H9 (cell line): ENCODE data around the gene PCBP4. TPM values are rescaled to one million over a fixed set of nuclear protein-coding genes. Genes with fewer than 3 reads are reported as not detected.

Experiments
- DNase-seq: peaks from one replicate; pipeline ENCODE4 v3.0.0-alpha.2; 2017
- H2AFZ ChIP-seq: one replicate; pipeline ENCODE4 v1.6.1; 2013; ENCODE audit warnings: mild to moderate bottlenecking, low read length, control low read depth, moderate library complexity
- H2AK5ac ChIP-seq: 2 replicates; pipeline ENCODE4 v1.6.1; 2013; ENCODE audit warnings: low read length, control low read depth, mixed read lengths; ENCODE audit not compliant: insufficient read length
- H2BK120ac ChIP-seq: one replicate; pipeline ENCODE4 v1.6.1; 2013; ENCODE audit warnings: low read depth, mild to moderate bottlenecking, low read length, control low read depth, inconsistent platforms; ENCODE audit not compliant: poor library complexity, severe bottlenecking
- H2BK12ac ChIP-seq: 2 replicates; pipeline ENCODE4 v1.6.1; 2013; ENCODE audit warnings: low read length, control low read depth, mixed read lengths, low read depth; ENCODE audit not compliant: insufficient read length
- H2BK15ac ChIP-seq: 2 replicates; pipeline ENCODE4 v1.6.1; 2013; ENCODE audit warnings: low read depth, low read length, control low read depth
- H2BK20ac ChIP-seq: one replicate; pipeline ENCODE4 v1.6.1; 2013; ENCODE audit warnings: low read depth, mild to moderate bottlenecking, low read length, control low read depth, inconsistent platforms; ENCODE audit not compliant: poor library complexity, severe bottlenecking
- H2BK5ac ChIP-seq: 2 replicates; pipeline ENCODE4 v1.6.1; 2013; ENCODE audit warnings: low read length, control low read depth, mixed read lengths; ENCODE audit not compliant: insufficient read length
- H3K14ac ChIP-seq: 2 replicates; pipeline ENCODE4 v1.6.1; 2013; ENCODE audit warnings: low read length, control low read depth; ENCODE audit not compliant: insufficient read depth
- H3K18ac ChIP-seq: 2 replicates; pipeline ENCODE4 v1.6.1; 2013; ENCODE audit warnings: low read depth, mild to moderate bottlenecking, mixed read lengths, low read length, control low read depth; ENCODE audit not compliant: insufficient read length
- H3K23ac ChIP-seq: 2 replicates; pipeline ENCODE4 v1.6.1; 2013; ENCODE audit warnings: low read length, control low read depth, mixed read lengths, low read depth; ENCODE audit not compliant: insufficient read length
- H3K23me2 ChIP-seq: 2 replicates; pipeline ENCODE4 v1.6.1; 2013; ENCODE audit warnings: low read depth, mild to moderate bottlenecking, mixed read lengths, low read length, control low read depth; ENCODE audit not compliant: insufficient read length, poor library complexity, severe bottlenecking
- H3K27ac ChIP-seq: 2 replicates; pipeline ENCODE4 v1.5.1; 2013; ENCODE audit warnings: low read length, control low read depth, mixed read lengths, low read depth; ENCODE audit not compliant: insufficient read length
- H3K27me3 ChIP-seq: 2 replicates; pipeline ENCODE4 v1.6.1; 2013; ENCODE audit warnings: low read length, control low read depth, inconsistent platforms; ENCODE audit not compliant: insufficient read depth
- H3K4ac ChIP-seq: 2 replicates; pipeline ENCODE4 v1.6.1; 2013; ENCODE audit warnings: low read depth, mild to moderate bottlenecking, control low read depth, inconsistent platforms, low read length, moderate library complexity
- H3K4me1 ChIP-seq: 2 replicates; pipeline ENCODE4 v1.6.1; 2013; ENCODE audit warnings: low read length, control low read depth, inconsistent platforms; ENCODE audit not compliant: insufficient read depth
- H3K4me2 ChIP-seq: 2 replicates; pipeline ENCODE4 v1.6.1; 2013; ENCODE audit warnings: low read length, control low read depth, mixed read lengths; ENCODE audit not compliant: insufficient read length, insufficient read depth
- H3K56ac ChIP-seq: 2 replicates; pipeline ENCODE4 v1.6.1; 2013; ENCODE audit warnings: low read depth, mild to moderate bottlenecking, mixed read lengths, low read length, control low read depth; ENCODE audit not compliant: insufficient read length
- H3K79me1 ChIP-seq: 2 replicates; pipeline ENCODE4 v1.6.1; 2013; ENCODE audit warnings: low read depth, mild to moderate bottlenecking, moderate library complexity, low read length, control low read depth, inconsistent platforms; ENCODE audit not compliant: insufficient read depth, poor library complexity, severe bottlenecking
- H3K79me2 ChIP-seq: 2 replicates; pipeline ENCODE4 v1.6.1; 2013; ENCODE audit warnings: low read length, control low read depth, inconsistent platforms; ENCODE audit not compliant: insufficient read depth
- H3K9ac ChIP-seq: 2 replicates; pipeline ENCODE4 v1.6.1; 2013; ENCODE audit warnings: low read length, control low read depth, mixed read lengths; ENCODE audit not compliant: insufficient read length; ENCODE audit errors: extremely low read depth
- H3K9me3 ChIP-seq: one replicate; pipeline ENCODE4 v1.6.1; 2013; ENCODE audit warnings: low read depth, low read length, inconsistent platforms; ENCODE audit not compliant: control insufficient read depth
- H3T11ph ChIP-seq: one replicate; pipeline ENCODE4 v1.6.1; 2013; ENCODE audit warnings: mild to moderate bottlenecking, low read length, control low read depth, inconsistent platforms
- H4K20me1 ChIP-seq: one replicate; pipeline ENCODE4 v1.6.1; 2013; ENCODE audit not compliant: control insufficient read depth, insufficient read length, insufficient read depth
- H4K5ac ChIP-seq: 2 replicates; pipeline ENCODE4 v1.6.1; 2013; ENCODE audit warnings: low read depth, mild to moderate bottlenecking, mixed read lengths, low read length, control low read depth; ENCODE audit not compliant: insufficient read length
- H4K8ac ChIP-seq: replicated peaks from 2 replicates; pipeline ENCODE4 v1.6.1; 2013; ENCODE audit warnings: low read length, control low read depth, mixed read lengths, low read depth; ENCODE audit not compliant: insufficient read length
- H4K91ac ChIP-seq: 2 replicates; pipeline ENCODE4 v1.6.1; 2013; ENCODE audit warnings: low read depth, mild to moderate bottlenecking, moderate library complexity, mixed read lengths, low read length, control low read depth; ENCODE audit not compliant: insufficient read length
- H3K27ac Mint-ChIP-seq, 3 experiments: 2 replicates in 2 of 3; 3 replicates in 1 of 3; pipeline ENCODE4 v1.8.0; 2020 to 2021; ENCODE audit warnings: mixed read lengths in 3 of 3, mild to moderate bottlenecking in 1 of 3, moderate library complexity in 1 of 3
- H3K27me3 Mint-ChIP-seq: 2 replicates; pipeline ENCODE4 v1.8.0; 2021; ENCODE audit warnings: low read depth, mild to moderate bottlenecking, moderate library complexity, mixed read lengths
- H3K36me3 Mint-ChIP-seq, 3 experiments: 2 replicates in 2 of 3; 3 replicates in 1 of 3; pipeline ENCODE4 v1.8.0; 2020 to 2021; ENCODE audit warnings: low read depth in 3 of 3, mixed read lengths in 3 of 3; ENCODE audit not compliant: insufficient read depth in 1 of 3
- H3K4me1 Mint-ChIP-seq, 2 experiments: 2 replicates each; pipeline ENCODE4 v1.8.0; 2020; ENCODE audit warnings: mixed read lengths in 2 of 2
- H3K4me3 Mint-ChIP-seq, 2 experiments: 2 replicates in 1 of 2; 3 replicates in 1 of 2; pipeline ENCODE4 v1.8.0; 2020 to 2021; ENCODE audit warnings: mild to moderate bottlenecking in 2 of 2, mixed read lengths in 2 of 2, moderate library complexity in 1 of 2
- H3K9me3 Mint-ChIP-seq, 2 experiments: 2 replicates in 1 of 2; 3 replicates in 1 of 2; pipeline ENCODE4 v1.8.0; 2020; ENCODE audit warnings: mild to moderate bottlenecking in 2 of 2, mixed read lengths in 2 of 2, moderate library complexity in 1 of 2
- CTCF ChIP-seq: fragments of 200-600 bp; sonication (generic); conservative IDR thresholded peaks from 3 replicates; pipeline ENCODE4 v1.8.0; 2021; ENCODE audit warnings: antibody characterized with exemption, mild to moderate bottlenecking
- WGBS: extraction: QIAGEN DNeasy Blood & Tissue Kit; methylation state at CpG from one replicate; pipeline ENCODE4 v1.1.7; 2013; ENCODE audit warnings: missing lambda C conversion rate, low lambda C conversion rate, mixed read lengths; ENCODE audit not compliant: insufficient read length; ENCODE audit errors: extremely low coverage; 5-methylcytosine and 5-hydroxymethylcytosine counted together
- long read RNA-seq: library from polyadenylated mRNA; unstranded; transcript quantifications from one replicate; pipeline ENCODE4 v2.0.0, GENCODE V29; 2020
- total RNA-seq: library from RNA; stranded (reverse); gene quantifications from 2 replicates; pipeline ENCODE4 v1.2.1, GENCODE V29; 2021

Gene PCBP4
- total RNA-seq = 20.9 and 24.6 TPM in 2 replicates
- long read RNA-seq, transcript PCBP4-202 (13 exons, 2,015 nt) = major isoform, 25 of 94 reads
- long read RNA-seq, partial matches to known transcripts = 13 of 94 reads
- long read RNA-seq, other reads (novel, unspliced or antisense) = 55 of 94 reads

GRCh38 chr3:51967384-51968169 lies at the start of gene PCBP4:
PCBP4 (minus strand) TSS chr3:51967454; CDS start chr3:51961240, 6,214 bp downstream.
- peak; percentile 72 for DNase-seq
- no peak within 1 kb of the TSS for H4K5ac ChIP-seq
- H3K27ac ChIP-seq = no peak within 1 kb of the TSS
- no peaks in the 10 kb centered on the region for H3K27me3 ChIP-seq
- H2BK20ac ChIP-seq = no peak within 1 kb of the TSS
- H3K4ac ChIP-seq = peak within 1 kb of the TSS; percentile 73; the same call in 1 of the 2 replicates
- H3K23me2 ChIP-seq = peaks cover 11% of the 10 kb centered on the region
- peak within 1 kb of the TSS; percentile 70 to 98 (median 94); a peak in 6 of 7 replicates for H3K27ac Mint-ChIP-seq
- no peaks in the 10 kb centered on the region for H3K79me2 ChIP-seq
- H3K79me1 ChIP-seq = no peaks in the 10 kb centered on the region
- peak within 1 kb of the TSS; percentile 82 for H3K18ac ChIP-seq
- H2BK120ac ChIP-seq = peak within 1 kb of the TSS; percentile 74
- H2BK12ac ChIP-seq = peak within 1 kb of the TSS; percentile 88
- H2BK5ac ChIP-seq = no peak within 1 kb of the TSS
- peak within 1 kb of the TSS; percentile 80 to 89 for H3K4me3 Mint-ChIP-seq
- WGBS = no CpG with 5 or more reads among the region's 90 CpGs
- H3K4me1 ChIP-seq = peaks cover 11% of the 10 kb centered on the region; the same call in 1 of the 2 replicates
- no peaks in the 10 kb centered on the region for H3K9me3 ChIP-seq
- no peak within 1 kb of the TSS for H3K56ac ChIP-seq
- H3K14ac ChIP-seq = peak within 1 kb of the TSS; percentile 90
- TF ChIP-seq CTCF = no peak
- no peak within 1 kb of the TSS for H3K23ac ChIP-seq
- H3K36me3 Mint-ChIP-seq = peaks cover 0 to 5% (median 2%) of the 10 kb centered on the region in 3 experiments; a peak in 4 of 7 replicates
- H3K9ac ChIP-seq = peak within 1 kb of the TSS; percentile 71
- no peak within 1 kb of the TSS for H4K91ac ChIP-seq
- no peak within 1 kb of the TSS for H2AFZ ChIP-seq
- peaks cover 33% of the 10 kb centered on the region for H3K27me3 Mint-ChIP-seq
- H4K8ac ChIP-seq = no peak within 1 kb of the TSS
- peaks cover 45 to 68% of the 10 kb centered on the region in 2 experiments for H3K4me1 Mint-ChIP-seq
- peak within 1 kb of the TSS; percentile 67 for H3K4me2 ChIP-seq
- no peaks in the 10 kb centered on the region for H4K20me1 ChIP-seq
- H3T11ph ChIP-seq = no peak within 1 kb of the TSS
- H3K9me3 Mint-ChIP-seq = no peaks in the 10 kb centered on the region
- H2BK15ac ChIP-seq = no peak within 1 kb of the TSS
- no peak within 1 kb of the TSS for H2AK5ac ChIP-seq
